Heart right ventricle (tissue), 16 donors: ENCODE measurements around the gene SLIT3. TPM values are rescaled to one million over a fixed set of nuclear protein-coding genes. Genes with fewer than 3 reads are reported as not detected.

Source experiments
- ATAC-seq, 8 donors: fragments of 200-7000 bp; cut with Tn5 transposase; one replicate each; pipeline ENCODE4 v1.9.1; 2020; ENCODE audit warnings: mild to moderate bottlenecking in 8 of 8, moderate library complexity in 8 of 8, moderate number of reproducible peaks in 1 of 8
- DNase-seq, 2 donors: peaks; one replicate each; pipeline ENCODE4 v3.0.0-alpha.2; 2020
- H3K27ac ChIP-seq, 10 donors: fragments of 200-600 bp; sonication (generic) in 2 of 10; one replicate each; pipeline versions ENCODE4 v1.5.0 to v1.8.0; 2020 to 2022; ENCODE audit warnings: mild to moderate bottlenecking in 3 of 10
- H3K27me3 ChIP-seq, 7 donors: fragments of 200-600 bp; one replicate each; pipeline ENCODE4 v1.8.0; 2021 to 2022; ENCODE audit warnings: mild to moderate bottlenecking in 2 of 7
- H3K36me3 ChIP-seq, 9 donors: fragments of 200-600 bp; sonication (generic) in 1 of 9; one replicate each; pipeline versions ENCODE4 v1.5.0 to v1.8.0; 2020 to 2022; ENCODE audit warnings: mild to moderate bottlenecking in 2 of 9
- H3K4me1 ChIP-seq, 9 donors: fragments of 200-600 bp; sonication (generic) in 1 of 9; one replicate each; pipeline versions ENCODE4 v1.5.0 to v1.8.0; 2020 to 2022; ENCODE audit warnings: mild to moderate bottlenecking in 4 of 9
- H3K4me3 ChIP-seq, 10 donors: fragments of 200-600 bp; sonication (generic) in 2 of 10; one replicate each; pipeline versions ENCODE4 v1.5.0 to v1.8.0; 2020 to 2022; ENCODE audit warnings: mild to moderate bottlenecking in 7 of 10, moderate library complexity in 2 of 10
- H3K9me3 ChIP-seq, 11 donors: fragments of 200-600 bp in 10 of 11; sonication (generic) in 2 of 11; one replicate each; pipeline versions ENCODE4 v1.5.0 to v1.8.0; 2013 to 2022; ENCODE audit warnings: mild to moderate bottlenecking in 2 of 11, control low read depth in 1 of 11, moderate library complexity in 1 of 11
- CTCF ChIP-seq, 9 donors: fragments of 200-600 bp; sonication (generic) in 2 of 9; IDR thresholded peaks; one replicate each; pipeline versions ENCODE4 v1.5.0 to v1.8.0; 2021 to 2022; ENCODE audit warnings: antibody characterized with exemption in 9 of 9, mild to moderate bottlenecking in 5 of 9, moderate library complexity in 1 of 9
- WGBS, 2 donors: extraction: QIAGEN DNeasy Blood & Tissue Kit; methylation state at CpG; one replicate each; pipeline ENCODE4 v1.1.7; 2013; ENCODE audit warnings: inconsistent platforms in 1 of 2; 5-methylcytosine and 5-hydroxymethylcytosine counted together
- intact Hi-C, 10 donors: fragments of 100-400 bp; cut with DNase I; formaldehyde crosslinking; loops; one replicate each; pipeline versions ENCODE4 v1.11.1 to v1.14.2; 2022
- polyA plus RNA-seq, 2 donors: library from polyadenylated mRNA; stranded (reverse); fragments of 200-250 nt; gene quantifications; one replicate each; pipeline ENCODE4 v1.2.3, GENCODE V29; 2013
- total RNA-seq, 10 donors: library from RNA; stranded (reverse); fragmentation: NEBNext Ultra II Directional in 3 of 10; extraction: Animal tissue kit (Norgen Biotek cat#: 25700) in 3 of 10; gene quantifications; one replicate each; pipeline versions ENCODE4 v1.2.1 to v1.2.4, GENCODE V29; 2021 to 2023
- donor health status: Arrhythmogenic right ventricular cardiomyopathy.
- donor health status: ischemic (EF 13 %, LVEDD 7.1; RV severe dilation, severe dysfunction).
- donor health status: healthy with polysubstance abuse.
- donor health status: DM: no; HTN: yes; CAD: no.
- donor health status: DM: no; HTN: no; CAD: no.
- donor health status: ischemic (EF 25% LVEDD 6.9; RV normal size, moderate dysfunction).
- donor health status: ischemic (EF 25% LVEDD 5.7; RV mildly dilated, moderate dysfunction).
- donor health status: healthy.
- donor health status: DM: yes; HTN: yes; CAD: no.
- donor health status: Ischemic cardiomyopathy.
- donor health status: ischemic (EF 35%, LVEDD 5.7; RV mildly dilated, moderate dysfunction).
- donor health status: nonischemic (EF 11% LVEDD 7.7; RV severe dilation, severe dysfunction).
- donor health status: DM: yes; HTN: yes; CAD: no.
- donor health status: PGD.
- donor health status: ischemic (EF 29% LVEDD 5.4; RV normal size, mild dysfunction).
- donor health status: nonischemic (EF 23%, LVEDD 6.1; RV moderate dilation, normal function).

SLIT3 gene
- total and polyA plus RNA-seq, 12 donors, result 2.0 to 29.2 (median 12.1) TPM

GRCh38 chr5:168661593-168662485 lies 639.1 kb downstream of the SLIT3 start:
- ATAC-seq (no peak), DNase-seq (no peak)
- Histone ChIP-seq H3K27ac (no peak overlapping the region), H3K27me3 (peaks cover 0 to 5% (median 0%) of the 10 kb centered on the region in 7 donors), H3K36me3 (no peaks in the 10 kb centered on the region), H3K4me3 (no peak overlapping the region), H3K9me3 (no peaks in the 10 kb centered on the region), H3K4me1 (peaks cover 0 to 17% (median 2%) of the 10 kb centered on the region in 9 donors)
- intact Hi-C loops, result no loop called here
- TF ChIP-seq CTCF (IDR thresholded peaks at IDR 0.05), result no peak
- 71 to 75% methylated on average over 3 of the region's 3 CpGs for WGBS, 2 donors

GRCh38 chr5:168660691-168661090 lies 640.2 kb downstream of the SLIT3 start:
- intact Hi-C loops, result no loop called here
- 66 to 92% methylated on average over 4 of the region's 4 CpGs for WGBS, 2 donors
- ATAC-seq, result no peak

DNA sequence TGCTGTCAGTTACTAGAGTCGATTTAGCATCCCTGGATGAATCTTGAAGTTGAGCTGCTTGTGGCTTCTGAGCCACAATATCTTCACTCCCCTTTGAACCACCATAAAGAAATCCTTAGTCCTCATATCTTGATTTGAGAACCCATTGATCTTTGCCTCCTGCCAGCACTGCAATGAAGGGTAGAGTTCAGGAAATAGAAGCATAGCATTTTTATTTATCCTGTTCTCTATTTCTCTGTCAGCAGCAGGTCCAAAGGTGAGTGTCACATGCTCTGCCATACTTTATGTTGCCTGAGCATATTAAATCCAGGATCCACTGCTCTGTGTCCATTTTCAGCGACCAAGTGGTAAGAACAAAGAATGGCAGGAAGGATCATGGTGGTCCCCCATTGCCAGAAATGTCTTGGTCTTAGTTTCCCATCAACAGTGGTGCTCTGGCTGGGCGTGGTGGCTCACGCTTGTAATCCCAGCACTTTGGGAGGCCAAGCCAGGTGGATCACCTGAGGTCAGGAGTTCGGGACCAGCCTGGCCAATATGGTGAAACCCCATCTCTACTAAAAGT lies 641.6 kb downstream of the SLIT3 start:
- ATAC-seq, result no peak
- no peaks in the 10 kb centered on the region for H3K36me3 ChIP-seq
- intact Hi-C loops, result no loop called here
- H3K4me1 ChIP-seq, result peaks cover 0 to 30% (median 8%) of the 10 kb centered on the region in 9 donors
- WGBS, 2 donors, result 86 to 94% methylated on average over 5 of the region's 5 CpGs
- H3K4me3 ChIP-seq, result no peak overlapping the region
- no peaks in the 10 kb centered on the region for H3K9me3 ChIP-seq
- no peak for DNase-seq
- peak overlapping the region in 1 of 10 donors; percentile 40 for H3K27ac ChIP-seq
- no peak for TF ChIP-seq CTCF (IDR thresholded peaks at IDR 0.05)
- H3K27me3 ChIP-seq, result peaks cover 0 to 5% (median 0%) of the 10 kb centered on the region in 7 donors

More at GRCh38 chr5:168660691-168661090, 640.2 kb downstream of the SLIT3 start:
- Histone ChIP-seq H3K27me3 (peaks cover 0 to 5% (median 0%) of the 10 kb centered on the region in 7 donors), H3K36me3 (no peaks in the 10 kb centered on the region), H3K9me3 (no peaks in the 10 kb centered on the region), H3K27ac (no peak overlapping the region), H3K4me1 (peaks cover 0 to 26% (median 8%) of the 10 kb centered on the region in 9 donors), H3K4me3 (no peak overlapping the region)
- DNase-seq, result no peak
- TF ChIP-seq CTCF (IDR thresholded peaks at IDR 0.05), result no peak

GRCh38 chr5:168658394-168658793 lies 642.5 kb downstream of the SLIT3 start:
- DNase-seq (no peak), ATAC-seq (peak in 6 of 8 donors; percentile 19 to 61 (median 45))
- H3K4me3 ChIP-seq, result no peak overlapping the region
- intact Hi-C loops, result no loop called here
- H3K9me3 ChIP-seq, result no peaks in the 10 kb centered on the region
- peaks cover 0 to 38% (median 16%) of the 10 kb centered on the region in 9 donors for H3K4me1 ChIP-seq
- no peaks in the 10 kb centered on the region for H3K36me3 ChIP-seq
- WGBS, 2 donors, result 39 to 49% methylated on average over 2 of the region's 2 CpGs
- TF ChIP-seq CTCF (IDR thresholded peaks at IDR 0.05), result no peak
- H3K27me3 ChIP-seq, result peaks cover 0 to 5% (median 0%) of the 10 kb centered on the region in 7 donors
- H3K27ac ChIP-seq, result peak overlapping the region in 2 of 10 donors; percentile 36 to 40
